ENCODE data around the gene TMPRSS15.
"Not testable (repeated sequence)": the region's sequence is repeated elsewhere in the genome, so short reads cannot be mapped to it uniquely, and the experiment has no call there.

TMPRSS15 gene

GRCh38 chr21:18403735-18404450 lies at the start of gene TMPRSS15:
Gene TMPRSS15, minus strand, starts transcription at chr21:18403785. Its CDS starts 163 bp downstream, at chr21:18403622.
- no peak for DNase-seq (ENCODE audit: low read depth, low spot score)

GRCh38 chr21:18451670-18452069 lies 48.1 kb upstream of the TMPRSS15 start:
- DNase-seq (ENCODE audit: low read depth, low spot score), result no peak

- no peak for DNase-seq (ENCODE audit: low read depth, low spot score)
Measured at GRCh38 chr21:18449605-18450550, 46.3 kb upstream of the TMPRSS15 start.

GRCh38 chr21:18443701-18444100 lies 40.1 kb upstream of the TMPRSS15 start:
- no peak for DNase-seq (ENCODE audit: low read depth, low spot score)

- no peak for DNase-seq (ENCODE audit: low read depth, low spot score)
Measured at GRCh38 chr21:18443085-18443484, 39.5 kb upstream of the TMPRSS15 start.

- no peak for DNase-seq (ENCODE audit: low read depth, low spot score)
Measured at GRCh38 chr21:18430341-18430740, 26.8 kb upstream of the TMPRSS15 start.

GRCh38 chr21:18424276-18424675 lies 20.7 kb upstream of the TMPRSS15 start:
- DNase-seq (ENCODE audit: low read depth, low spot score), result no peak

- DNase-seq (ENCODE audit: low read depth, low spot score), result no peak
Measured at GRCh38 chr21:18417141-18417790, 13.7 kb upstream of the TMPRSS15 start.

- no peak for DNase-seq (ENCODE audit: low read depth, low spot score)
Measured at GRCh38 chr21:18411565-18411964, 8.0 kb upstream of the TMPRSS15 start.

- no peak for DNase-seq (ENCODE audit: low read depth, low spot score)
Measured at GRCh38 chr21:18409579-18409978, 6.0 kb upstream of the TMPRSS15 start.

GRCh38 chr21:18398843-18399242 lies 4.7 kb downstream of the TMPRSS15 start:
- DNase-seq (ENCODE audit: low read depth, low spot score), result no peak

GRCh38 chr21:18387994-18388393 lies 15.6 kb downstream of the TMPRSS15 start:
- DNase-seq (ENCODE audit: low read depth, low spot score), result no peak

GRCh38 chr21:18384771-18385170 lies 18.8 kb downstream of the TMPRSS15 start:
- no peak for DNase-seq (ENCODE audit: low read depth, low spot score)

GRCh38 chr21:18382934-18383619 lies 20.5 kb downstream of the TMPRSS15 start:
- DNase-seq (ENCODE audit: low read depth, low spot score), result not testable (repeated sequence)

GRCh38 chr21:18382141-18382540 lies 21.4 kb downstream of the TMPRSS15 start:
- no peak for DNase-seq (ENCODE audit: low read depth, low spot score)

GRCh38 chr21:18373606-18374005 lies 30.0 kb downstream of the TMPRSS15 start:
- DNase-seq (ENCODE audit: low read depth, low spot score), result no peak

- no peak for DNase-seq (ENCODE audit: low read depth, low spot score)
Measured at GRCh38 chr21:18370301-18370700, 33.3 kb downstream of the TMPRSS15 start.

- DNase-seq (ENCODE audit: low read depth, low spot score), result no peak
Measured at GRCh38 chr21:18369115-18369514, 34.5 kb downstream of the TMPRSS15 start.

- DNase-seq (ENCODE audit: low read depth, low spot score), result no peak
Measured at GRCh38 chr21:18368205-18368604, 35.4 kb downstream of the TMPRSS15 start.

- no peak for DNase-seq (ENCODE audit: low read depth, low spot score)
Measured at GRCh38 chr21:18356801-18357200, 46.8 kb downstream of the TMPRSS15 start.

- no peak for DNase-seq (ENCODE audit: low read depth, low spot score)
Measured at GRCh38 chr21:18354947-18355346, 48.6 kb downstream of the TMPRSS15 start.

GRCh38 chr21:18350216-18350615 lies 53.4 kb downstream of the TMPRSS15 start:
- DNase-seq (ENCODE audit: low read depth, low spot score), result no peak

All from iPS DF 19.7 (cell line).